ENCODE results near the gene IRS4.

Gene IRS4

DNA sequence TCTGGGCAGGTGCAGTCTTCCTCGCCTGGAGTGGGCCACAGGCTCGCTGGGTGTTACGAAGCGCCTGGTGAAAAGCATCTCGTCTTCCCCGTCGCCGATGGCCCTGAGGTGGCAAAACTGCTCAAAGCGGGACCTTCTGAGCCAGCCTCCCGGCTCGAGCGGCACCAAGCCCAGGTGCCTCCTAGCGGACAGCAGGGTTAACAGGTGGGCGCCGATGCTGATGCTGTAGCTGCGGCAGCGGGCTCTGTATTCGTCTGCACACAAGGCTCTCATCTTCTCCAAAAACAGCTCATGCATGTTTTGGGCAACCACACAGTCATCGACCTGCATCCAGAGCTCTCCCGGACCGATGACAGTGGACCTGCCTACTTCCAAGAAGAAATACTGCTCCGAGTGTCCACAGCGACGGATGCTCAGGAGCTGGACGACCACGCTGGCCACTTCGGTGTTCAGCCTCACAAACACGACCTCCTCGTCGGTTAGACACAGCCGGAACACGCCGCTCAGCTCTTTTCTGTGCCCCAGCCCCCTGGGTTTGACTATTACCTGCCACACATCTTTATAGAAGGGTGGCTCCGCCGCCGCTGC lies 1.2 kb downstream of the IRS4 start:
- TF ChIP-seq, protein P1, sequence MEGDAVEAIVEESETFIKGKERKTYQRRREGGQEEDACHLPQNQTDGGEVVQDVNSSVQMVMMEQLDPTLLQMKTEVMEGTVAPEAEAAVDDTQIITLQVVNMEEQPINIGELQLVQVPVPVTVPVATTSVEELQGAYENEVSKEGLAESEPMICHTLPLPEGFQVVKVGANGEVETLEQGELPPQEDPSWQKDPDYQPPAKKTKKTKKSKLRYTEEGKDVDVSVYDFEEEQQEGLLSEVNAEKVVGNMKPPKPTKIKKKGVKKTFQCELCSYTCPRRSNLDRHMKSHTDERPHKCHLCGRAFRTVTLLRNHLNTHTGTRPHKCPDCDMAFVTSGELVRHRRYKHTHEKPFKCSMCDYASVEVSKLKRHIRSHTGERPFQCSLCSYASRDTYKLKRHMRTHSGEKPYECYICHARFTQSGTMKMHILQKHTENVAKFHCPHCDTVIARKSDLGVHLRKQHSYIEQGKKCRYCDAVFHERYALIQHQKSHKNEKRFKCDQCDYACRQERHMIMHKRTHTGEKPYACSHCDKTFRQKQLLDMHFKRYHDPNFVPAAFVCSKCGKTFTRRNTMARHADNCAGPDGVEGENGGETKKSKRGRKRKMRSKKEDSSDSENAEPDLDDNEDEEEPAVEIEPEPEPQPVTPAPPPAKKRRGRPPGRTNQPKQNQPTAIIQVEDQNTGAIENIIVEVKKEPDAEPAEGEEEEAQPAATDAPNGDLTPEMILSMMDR (IDR thresholded peaks at IDR 0.05; ENCODE audit: low read length) = no peak
- TF ChIP-seq EZH2 (IDR thresholded peaks at IDR 0.05; ENCODE audit: borderline replicate concordance, low read length) = no peak
- Histone ChIP-seq H2AFZ (ENCODE audit: low read length) (no peak overlapping the region), H3F3A (ENCODE audit: insufficient read depth, low read length) (no peaks in the 10 kb centered on the region), H3K4me3 (ENCODE audit: low read depth, low read length, poor library complexity, severe bottlenecking) (no peak overlapping the region), H3K9ac (ENCODE audit: low read length) (no peak overlapping the region), H3K79me2 (ENCODE audit: insufficient read depth, low read length) (no peaks in the 10 kb centered on the region), H3K27ac (ENCODE audit: low read depth, low read length, poor library complexity, severe bottlenecking) (no peak overlapping the region), H4K20me1 (ENCODE audit: insufficient read depth, low read length) (no peaks in the 10 kb centered on the region), H3K36me3 (ENCODE audit: insufficient read depth, low read length) (no peaks in the 10 kb centered on the region), H3K9me3 (ENCODE audit: low read length) (no peaks in the 10 kb centered on the region), H3K27me3 (ENCODE audit: insufficient read depth, low read length) (no peaks in the 10 kb centered on the region), H3K4me1 (ENCODE audit: insufficient read depth, low read length, severe bottlenecking) (no peaks in the 10 kb centered on the region), H3K9me2 (ENCODE audit: low read depth, low read length) (no peaks in the 10 kb centered on the region), H3K4me2 (ENCODE audit: low read length) (no peak overlapping the region)

GRCh38 chrX:108734426-108734825 lies 1.9 kb downstream of the IRS4 start:
- no peak overlapping the region for H3K4me3 ChIP-seq (ENCODE audit: low read depth, low read length, poor library complexity, severe bottlenecking)
- no peaks in the 10 kb centered on the region for H3K27me3 ChIP-seq (ENCODE audit: insufficient read depth, low read length)

DNA sequence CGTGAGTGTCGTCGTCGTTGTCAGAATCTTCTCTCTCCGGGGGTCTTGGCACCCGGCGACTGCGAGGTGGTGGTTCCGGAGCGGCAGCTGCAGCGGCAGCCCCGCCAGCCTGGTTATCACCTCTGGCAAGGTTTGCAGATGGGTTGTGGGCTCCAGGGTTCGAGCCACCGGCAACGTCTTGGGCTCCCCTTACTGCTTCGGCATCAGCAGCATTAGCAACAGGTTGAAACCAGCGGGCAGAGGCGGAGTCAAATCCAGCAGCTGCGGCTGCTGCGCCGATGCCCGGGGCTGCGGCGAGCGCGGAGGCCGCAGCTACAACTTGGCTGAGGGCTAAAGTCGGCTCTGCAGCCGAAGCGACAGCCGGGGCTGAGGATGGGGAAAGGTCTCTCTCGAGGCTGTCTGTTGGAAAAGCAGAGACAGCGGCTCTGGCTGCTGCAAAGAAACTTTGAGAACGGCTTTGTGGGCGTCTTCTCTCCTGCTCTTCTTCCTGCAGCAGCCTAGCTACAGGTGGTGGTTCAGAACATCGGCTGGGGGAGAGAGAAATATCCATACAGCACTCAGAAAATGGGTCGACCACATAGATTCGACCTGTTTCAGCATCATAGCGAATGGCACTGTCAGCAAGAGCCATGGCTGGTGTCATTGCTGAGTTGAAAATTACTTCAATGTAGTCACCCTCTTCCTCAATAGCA lies 3.6 kb downstream of the IRS4 start:
- Histone ChIP-seq H3K36me3 (ENCODE audit: insufficient read depth, low read length) (no peaks in the 10 kb centered on the region), H4K20me1 (ENCODE audit: insufficient read depth, low read length) (no peaks in the 10 kb centered on the region), H3K79me2 (ENCODE audit: insufficient read depth, low read length) (no peaks in the 10 kb centered on the region), H3K4me1 (ENCODE audit: insufficient read depth, low read length, severe bottlenecking) (no peaks in the 10 kb centered on the region), H2AFZ (ENCODE audit: low read length) (no peak overlapping the region), H3K9me3 (ENCODE audit: low read length) (no peaks in the 10 kb centered on the region), H3K27me3 (ENCODE audit: insufficient read depth, low read length) (no peaks in the 10 kb centered on the region), H3K9ac (ENCODE audit: low read length) (no peak overlapping the region), H3K27ac (ENCODE audit: low read depth, low read length, poor library complexity, severe bottlenecking) (no peak overlapping the region), H3K4me2 (ENCODE audit: low read length) (no peak overlapping the region), H3K4me3 (ENCODE audit: low read depth, low read length, poor library complexity, severe bottlenecking) (no peak overlapping the region), H3F3A (ENCODE audit: insufficient read depth, low read length) (no peaks in the 10 kb centered on the region), H3K9me2 (ENCODE audit: low read depth, low read length) (no peaks in the 10 kb centered on the region)
- no peak for TF ChIP-seq EZH2 (IDR thresholded peaks at IDR 0.05; ENCODE audit: borderline replicate concordance, low read length)
- TF ChIP-seq, protein P1 (IDR thresholded peaks at IDR 0.05; ENCODE audit: low read length) = no peak

More at GRCh38 chrX:108734426-108734825, 1.9 kb downstream of the IRS4 start:
- no peak overlapping the region for H3K4me2 ChIP-seq (ENCODE audit: low read length)
- no peaks in the 10 kb centered on the region for H3K79me2 ChIP-seq (ENCODE audit: insufficient read depth, low read length)
- H2AFZ ChIP-seq (ENCODE audit: low read length) = no peak overlapping the region
- no peaks in the 10 kb centered on the region for H4K20me1 ChIP-seq (ENCODE audit: insufficient read depth, low read length)
- H3K9me2 ChIP-seq (ENCODE audit: low read depth, low read length) = no peaks in the 10 kb centered on the region
- no peaks in the 10 kb centered on the region for H3K36me3 ChIP-seq (ENCODE audit: insufficient read depth, low read length)
- H3K27ac ChIP-seq (ENCODE audit: low read depth, low read length, poor library complexity, severe bottlenecking) = no peak overlapping the region
- no peak for TF ChIP-seq EZH2 (IDR thresholded peaks at IDR 0.05; ENCODE audit: borderline replicate concordance, low read length)
- TF ChIP-seq, protein P1 (IDR thresholded peaks at IDR 0.05; ENCODE audit: low read length) = no peak
- no peaks in the 10 kb centered on the region for H3K4me1 ChIP-seq (ENCODE audit: insufficient read depth, low read length, severe bottlenecking)
- H3K9me3 ChIP-seq (ENCODE audit: low read length) = no peaks in the 10 kb centered on the region
- H3F3A ChIP-seq (ENCODE audit: insufficient read depth, low read length) = no peaks in the 10 kb centered on the region
- no peak overlapping the region for H3K9ac ChIP-seq (ENCODE audit: low read length)

Measured in OCI-LY1 (cell line).